Body of pancreas (tissue), 4 donors: ENCODE data around the gene CAMK2D.

Source experiments
- POLR2A ChIP-seq, 3 donors: fragments of 450-650 bp; IDR thresholded peaks; one replicate each; pipeline ENCODE4 v1.6.1; 2016; ENCODE audit warnings: antibody characterized with exemption in 3 of 3, mild to moderate bottlenecking in 2 of 3
- TF ChIP-seq, protein P1 (sequence below), 7 experiments: fragments of 450-650 bp in 4 of 7; fragments of 200-600 bp in 3 of 7; sonication (generic) in 3 of 7; IDR thresholded peaks; one replicate each; pipeline ENCODE4 v1.5.1; 2016 to 2019; ENCODE audit warnings: antibody characterized with exemption in 7 of 7

DNA sequence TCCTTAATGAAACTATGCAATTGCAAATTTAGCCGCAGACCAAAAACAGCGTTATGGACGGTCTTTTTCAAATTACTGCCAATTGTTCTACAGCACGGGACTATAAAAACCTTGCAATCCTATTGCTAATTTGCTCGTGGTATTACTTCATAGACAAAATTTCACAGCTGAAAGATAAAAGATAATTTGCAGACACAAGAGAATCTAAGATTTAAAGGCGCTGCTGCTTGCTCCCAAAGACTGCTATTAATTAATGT is 1.4 kb upstream of the CAMK2D start:
- TF ChIP-seq, protein P1, sequence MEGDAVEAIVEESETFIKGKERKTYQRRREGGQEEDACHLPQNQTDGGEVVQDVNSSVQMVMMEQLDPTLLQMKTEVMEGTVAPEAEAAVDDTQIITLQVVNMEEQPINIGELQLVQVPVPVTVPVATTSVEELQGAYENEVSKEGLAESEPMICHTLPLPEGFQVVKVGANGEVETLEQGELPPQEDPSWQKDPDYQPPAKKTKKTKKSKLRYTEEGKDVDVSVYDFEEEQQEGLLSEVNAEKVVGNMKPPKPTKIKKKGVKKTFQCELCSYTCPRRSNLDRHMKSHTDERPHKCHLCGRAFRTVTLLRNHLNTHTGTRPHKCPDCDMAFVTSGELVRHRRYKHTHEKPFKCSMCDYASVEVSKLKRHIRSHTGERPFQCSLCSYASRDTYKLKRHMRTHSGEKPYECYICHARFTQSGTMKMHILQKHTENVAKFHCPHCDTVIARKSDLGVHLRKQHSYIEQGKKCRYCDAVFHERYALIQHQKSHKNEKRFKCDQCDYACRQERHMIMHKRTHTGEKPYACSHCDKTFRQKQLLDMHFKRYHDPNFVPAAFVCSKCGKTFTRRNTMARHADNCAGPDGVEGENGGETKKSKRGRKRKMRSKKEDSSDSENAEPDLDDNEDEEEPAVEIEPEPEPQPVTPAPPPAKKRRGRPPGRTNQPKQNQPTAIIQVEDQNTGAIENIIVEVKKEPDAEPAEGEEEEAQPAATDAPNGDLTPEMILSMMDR (IDR thresholded peaks at IDR 0.05) = no peak
- no peak for TF ChIP-seq POLR2A (IDR thresholded peaks at IDR 0.05)
